H9 (cell line): ENCODE measurements around the gene AMH. TPM values are rescaled to one million over a fixed set of nuclear protein-coding genes. Genes with fewer than 3 reads are reported as not detected.
A peak's percentile ranks its signal among the peaks of the same experiment; 100 is the strongest.

Experiments
- DNase-seq: peaks from one replicate; pipeline ENCODE4 v3.0.0-alpha.2; 2017
- H2AFZ ChIP-seq: one replicate; pipeline ENCODE4 v1.6.1; 2013; ENCODE audit warnings: mild to moderate bottlenecking, low read length, control low read depth, moderate library complexity
- H2AK5ac ChIP-seq: 2 replicates; pipeline ENCODE4 v1.6.1; 2013; ENCODE audit warnings: low read length, control low read depth, mixed read lengths; ENCODE audit not compliant: insufficient read length
- H2BK120ac ChIP-seq: one replicate; pipeline ENCODE4 v1.6.1; 2013; ENCODE audit warnings: low read depth, mild to moderate bottlenecking, low read length, control low read depth, inconsistent platforms; ENCODE audit not compliant: poor library complexity, severe bottlenecking
- H2BK12ac ChIP-seq: 2 replicates; pipeline ENCODE4 v1.6.1; 2013; ENCODE audit warnings: low read length, control low read depth, mixed read lengths, low read depth; ENCODE audit not compliant: insufficient read length
- H2BK15ac ChIP-seq: 2 replicates; pipeline ENCODE4 v1.6.1; 2013; ENCODE audit warnings: low read depth, low read length, control low read depth
- H2BK20ac ChIP-seq: one replicate; pipeline ENCODE4 v1.6.1; 2013; ENCODE audit warnings: low read depth, mild to moderate bottlenecking, low read length, control low read depth, inconsistent platforms; ENCODE audit not compliant: poor library complexity, severe bottlenecking
- H2BK5ac ChIP-seq: 2 replicates; pipeline ENCODE4 v1.6.1; 2013; ENCODE audit warnings: low read length, control low read depth, mixed read lengths; ENCODE audit not compliant: insufficient read length
- H3K14ac ChIP-seq: 2 replicates; pipeline ENCODE4 v1.6.1; 2013; ENCODE audit warnings: low read length, control low read depth; ENCODE audit not compliant: insufficient read depth
- H3K18ac ChIP-seq: 2 replicates; pipeline ENCODE4 v1.6.1; 2013; ENCODE audit warnings: low read depth, mild to moderate bottlenecking, mixed read lengths, low read length, control low read depth; ENCODE audit not compliant: insufficient read length
- H3K23ac ChIP-seq: 2 replicates; pipeline ENCODE4 v1.6.1; 2013; ENCODE audit warnings: low read length, control low read depth, mixed read lengths, low read depth; ENCODE audit not compliant: insufficient read length
- H3K23me2 ChIP-seq: 2 replicates; pipeline ENCODE4 v1.6.1; 2013; ENCODE audit warnings: low read depth, mild to moderate bottlenecking, mixed read lengths, low read length, control low read depth; ENCODE audit not compliant: insufficient read length, poor library complexity, severe bottlenecking
- H3K27ac ChIP-seq: 2 replicates; pipeline ENCODE4 v1.5.1; 2013; ENCODE audit warnings: low read length, control low read depth, mixed read lengths, low read depth; ENCODE audit not compliant: insufficient read length
- H3K27me3 ChIP-seq: 2 replicates; pipeline ENCODE4 v1.6.1; 2013; ENCODE audit warnings: low read length, control low read depth, inconsistent platforms; ENCODE audit not compliant: insufficient read depth
- H3K4ac ChIP-seq: 2 replicates; pipeline ENCODE4 v1.6.1; 2013; ENCODE audit warnings: low read depth, mild to moderate bottlenecking, control low read depth, inconsistent platforms, low read length, moderate library complexity
- H3K4me1 ChIP-seq: 2 replicates; pipeline ENCODE4 v1.6.1; 2013; ENCODE audit warnings: low read length, control low read depth, inconsistent platforms; ENCODE audit not compliant: insufficient read depth
- H3K4me2 ChIP-seq: 2 replicates; pipeline ENCODE4 v1.6.1; 2013; ENCODE audit warnings: low read length, control low read depth, mixed read lengths; ENCODE audit not compliant: insufficient read length, insufficient read depth
- H3K56ac ChIP-seq: 2 replicates; pipeline ENCODE4 v1.6.1; 2013; ENCODE audit warnings: low read depth, mild to moderate bottlenecking, mixed read lengths, low read length, control low read depth; ENCODE audit not compliant: insufficient read length
- H3K79me1 ChIP-seq: 2 replicates; pipeline ENCODE4 v1.6.1; 2013; ENCODE audit warnings: low read depth, mild to moderate bottlenecking, moderate library complexity, low read length, control low read depth, inconsistent platforms; ENCODE audit not compliant: insufficient read depth, poor library complexity, severe bottlenecking
- H3K79me2 ChIP-seq: 2 replicates; pipeline ENCODE4 v1.6.1; 2013; ENCODE audit warnings: low read length, control low read depth, inconsistent platforms; ENCODE audit not compliant: insufficient read depth
- H3K9ac ChIP-seq: 2 replicates; pipeline ENCODE4 v1.6.1; 2013; ENCODE audit warnings: low read length, control low read depth, mixed read lengths; ENCODE audit not compliant: insufficient read length; ENCODE audit errors: extremely low read depth
- H3K9me3 ChIP-seq: one replicate; pipeline ENCODE4 v1.6.1; 2013; ENCODE audit warnings: low read depth, low read length, inconsistent platforms; ENCODE audit not compliant: control insufficient read depth
- H3T11ph ChIP-seq: one replicate; pipeline ENCODE4 v1.6.1; 2013; ENCODE audit warnings: mild to moderate bottlenecking, low read length, control low read depth, inconsistent platforms
- H4K20me1 ChIP-seq: one replicate; pipeline ENCODE4 v1.6.1; 2013; ENCODE audit not compliant: control insufficient read depth, insufficient read length, insufficient read depth
- H4K5ac ChIP-seq: 2 replicates; pipeline ENCODE4 v1.6.1; 2013; ENCODE audit warnings: low read depth, mild to moderate bottlenecking, mixed read lengths, low read length, control low read depth; ENCODE audit not compliant: insufficient read length
- H4K8ac ChIP-seq: replicated peaks from 2 replicates; pipeline ENCODE4 v1.6.1; 2013; ENCODE audit warnings: low read length, control low read depth, mixed read lengths, low read depth; ENCODE audit not compliant: insufficient read length
- H4K91ac ChIP-seq: 2 replicates; pipeline ENCODE4 v1.6.1; 2013; ENCODE audit warnings: low read depth, mild to moderate bottlenecking, moderate library complexity, mixed read lengths, low read length, control low read depth; ENCODE audit not compliant: insufficient read length
- H3K27ac Mint-ChIP-seq, 3 experiments: 2 replicates in 2 of 3; 3 replicates in 1 of 3; pipeline ENCODE4 v1.8.0; 2020 to 2021; ENCODE audit warnings: mixed read lengths in 3 of 3, mild to moderate bottlenecking in 1 of 3, moderate library complexity in 1 of 3
- H3K27me3 Mint-ChIP-seq: 2 replicates; pipeline ENCODE4 v1.8.0; 2021; ENCODE audit warnings: low read depth, mild to moderate bottlenecking, moderate library complexity, mixed read lengths
- H3K36me3 Mint-ChIP-seq, 3 experiments: 2 replicates in 2 of 3; 3 replicates in 1 of 3; pipeline ENCODE4 v1.8.0; 2020 to 2021; ENCODE audit warnings: low read depth in 3 of 3, mixed read lengths in 3 of 3; ENCODE audit not compliant: insufficient read depth in 1 of 3
- H3K4me1 Mint-ChIP-seq, 2 experiments: 2 replicates each; pipeline ENCODE4 v1.8.0; 2020; ENCODE audit warnings: mixed read lengths in 2 of 2
- H3K4me3 Mint-ChIP-seq, 2 experiments: 2 replicates in 1 of 2; 3 replicates in 1 of 2; pipeline ENCODE4 v1.8.0; 2020 to 2021; ENCODE audit warnings: mild to moderate bottlenecking in 2 of 2, mixed read lengths in 2 of 2, moderate library complexity in 1 of 2
- H3K9me3 Mint-ChIP-seq, 2 experiments: 2 replicates in 1 of 2; 3 replicates in 1 of 2; pipeline ENCODE4 v1.8.0; 2020; ENCODE audit warnings: mild to moderate bottlenecking in 2 of 2, mixed read lengths in 2 of 2, moderate library complexity in 1 of 2
- WGBS: extraction: QIAGEN DNeasy Blood & Tissue Kit; methylation state at CpG from one replicate; pipeline ENCODE4 v1.1.7; 2013; ENCODE audit warnings: missing lambda C conversion rate, low lambda C conversion rate, mixed read lengths; ENCODE audit not compliant: insufficient read length; ENCODE audit errors: extremely low coverage; 5-methylcytosine and 5-hydroxymethylcytosine counted together
- total RNA-seq: library from RNA; stranded (reverse); gene quantifications from 2 replicates; pipeline ENCODE4 v1.2.1, GENCODE V29; 2021
- TF ChIP-seq, protein P1 (sequence below): fragments of 200-600 bp; sonication (generic); conservative IDR thresholded peaks from 3 replicates; pipeline ENCODE4 v1.8.0; 2021; ENCODE audit warnings: antibody characterized with exemption, mild to moderate bottlenecking

AMH gene
- total RNA-seq, 1 experiment from 2014 or later = 70.7 TPM

DNA sequence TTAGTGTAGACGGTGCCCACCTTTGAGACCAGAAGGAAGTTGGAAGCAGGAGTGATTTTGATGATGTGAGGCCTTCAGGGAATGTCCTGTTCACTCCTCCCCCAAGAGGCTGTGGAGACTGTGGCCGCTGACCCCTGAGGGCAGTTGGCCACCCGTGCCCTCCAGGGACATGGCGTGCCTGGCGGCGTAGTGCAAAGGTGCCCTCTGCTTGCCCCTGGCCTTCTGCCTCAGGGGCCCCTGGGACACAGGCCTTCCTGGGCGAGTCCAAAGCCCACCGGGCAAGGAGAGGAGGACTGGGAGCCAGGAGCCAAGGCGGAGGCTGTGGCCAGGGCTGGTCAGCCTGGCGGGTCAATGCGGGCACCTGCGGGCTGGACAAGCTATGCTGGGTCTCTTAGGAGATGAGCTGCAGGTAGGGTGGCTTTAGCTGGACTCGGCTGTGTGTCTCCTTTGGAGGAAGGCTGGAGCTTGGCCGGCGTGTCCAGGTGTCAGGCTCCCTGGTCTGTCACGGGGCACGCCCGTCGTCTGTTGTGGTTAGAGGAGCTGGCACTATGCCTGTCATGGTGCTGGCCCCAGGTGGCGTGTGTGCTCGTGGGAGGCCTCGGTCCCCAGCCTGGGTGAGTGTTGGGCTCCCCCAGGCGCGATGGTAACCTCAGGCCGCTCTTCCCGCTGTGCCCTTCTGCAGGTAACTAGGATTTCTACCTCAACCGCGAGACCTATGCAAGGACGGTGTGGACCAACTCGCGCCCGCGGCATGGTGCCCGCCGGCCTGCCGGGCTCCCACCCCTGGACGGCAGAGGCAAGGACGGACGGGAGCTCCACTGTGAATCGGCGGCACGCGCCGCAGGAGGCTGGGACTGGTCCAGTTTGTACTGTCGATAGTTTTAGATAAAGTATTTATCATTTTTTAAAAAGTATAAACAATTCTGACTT lies 19.8 kb upstream of the AMH start:
- no peaks in the 10 kb centered on the region; the same call in 1 of the 2 replicates for H3K27me3 Mint-ChIP-seq
- Histone ChIP-seq H3K4ac (no peak overlapping the region), H3K4me1 (no peaks in the 10 kb centered on the region)

More for the DNA sequence above, 19.8 kb upstream of the AMH start:
- H3K23me2 ChIP-seq = no peaks in the 10 kb centered on the region
- no peak overlapping the region for H4K5ac ChIP-seq
- no peaks in the 10 kb centered on the region for H3K27me3 ChIP-seq
- no peaks in the 10 kb centered on the region for H3K79me2 ChIP-seq
- no peak overlapping the region for H3T11ph ChIP-seq
- H3K18ac ChIP-seq = no peak overlapping the region
- H3K79me1 ChIP-seq = no peaks in the 10 kb centered on the region
- no peak overlapping the region for H3K9ac ChIP-seq
- peaks cover 13 to 53% (median 46%) of the 10 kb centered on the region in 3 experiments; a peak in 6 of 7 replicates for H3K36me3 Mint-ChIP-seq
- no peak overlapping the region for H2AK5ac ChIP-seq
- peak overlapping the region in 2 of 3 experiments; percentile 81 to 93; a peak in 2 of 7 replicates for H3K27ac Mint-ChIP-seq
- no peak overlapping the region for H2BK15ac ChIP-seq
- H4K20me1 ChIP-seq = no peaks in the 10 kb centered on the region
- TF ChIP-seq, protein P1, sequence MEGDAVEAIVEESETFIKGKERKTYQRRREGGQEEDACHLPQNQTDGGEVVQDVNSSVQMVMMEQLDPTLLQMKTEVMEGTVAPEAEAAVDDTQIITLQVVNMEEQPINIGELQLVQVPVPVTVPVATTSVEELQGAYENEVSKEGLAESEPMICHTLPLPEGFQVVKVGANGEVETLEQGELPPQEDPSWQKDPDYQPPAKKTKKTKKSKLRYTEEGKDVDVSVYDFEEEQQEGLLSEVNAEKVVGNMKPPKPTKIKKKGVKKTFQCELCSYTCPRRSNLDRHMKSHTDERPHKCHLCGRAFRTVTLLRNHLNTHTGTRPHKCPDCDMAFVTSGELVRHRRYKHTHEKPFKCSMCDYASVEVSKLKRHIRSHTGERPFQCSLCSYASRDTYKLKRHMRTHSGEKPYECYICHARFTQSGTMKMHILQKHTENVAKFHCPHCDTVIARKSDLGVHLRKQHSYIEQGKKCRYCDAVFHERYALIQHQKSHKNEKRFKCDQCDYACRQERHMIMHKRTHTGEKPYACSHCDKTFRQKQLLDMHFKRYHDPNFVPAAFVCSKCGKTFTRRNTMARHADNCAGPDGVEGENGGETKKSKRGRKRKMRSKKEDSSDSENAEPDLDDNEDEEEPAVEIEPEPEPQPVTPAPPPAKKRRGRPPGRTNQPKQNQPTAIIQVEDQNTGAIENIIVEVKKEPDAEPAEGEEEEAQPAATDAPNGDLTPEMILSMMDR = no peak
- no peak overlapping the region for H3K56ac ChIP-seq
- no peaks in the 10 kb centered on the region for H3K9me3 Mint-ChIP-seq
- H3K27ac ChIP-seq = no peak overlapping the region
- no peak overlapping the region for H2BK120ac ChIP-seq
- no peak for DNase-seq
- no peak overlapping the region for H2AFZ ChIP-seq
- no peak overlapping the region for H3K4me2 ChIP-seq
- no peak overlapping the region for H3K4me3 Mint-ChIP-seq
- no peak overlapping the region for H2BK20ac ChIP-seq
- H2BK12ac ChIP-seq = no peak overlapping the region
- no peak overlapping the region for H3K23ac ChIP-seq
- H3K4me1 Mint-ChIP-seq = no peaks in the 10 kb centered on the region
- H2BK5ac ChIP-seq = no peak overlapping the region
- WGBS = no CpG with 5 or more reads among the region's 45 CpGs
- no peak overlapping the region for H4K8ac ChIP-seq
- H3K9me3 ChIP-seq = no peaks in the 10 kb centered on the region
- H3K14ac ChIP-seq = no peak overlapping the region
- no peak overlapping the region for H4K91ac ChIP-seq
